ENCODE results near the gene AMDHD1.
"Not testable (repeated sequence)": the region's sequence is repeated elsewhere in the genome, so short reads cannot be mapped to it uniquely, and the experiment has no call there.

Gene AMDHD1

GRCh38 chr12:95966287-95966870, 23.2 kb downstream of the AMDHD1 start:
- no peak for DNase-seq

GRCh38 chr12:95967301-95967700, 24.2 kb downstream of the AMDHD1 start:
- no peak for DNase-seq

- DNase-seq, result not testable (repeated sequence)
Observed at GRCh38 chr12:95969116-95969515, 26.0 kb downstream of the AMDHD1 start.

- no peak for DNase-seq
Observed at GRCh38 chr12:95970905-95971304, 27.8 kb downstream of the AMDHD1 start.

- no peak for DNase-seq
Observed at GRCh38 chr12:95972832-95973456, 29.8 kb downstream of the AMDHD1 start.

- no peak for DNase-seq
Observed at GRCh38 chr12:95974358-95974757, 31.2 kb downstream of the AMDHD1 start.

GRCh38 chr12:95975491-95975890, 32.4 kb downstream of the AMDHD1 start:
- no peak for DNase-seq

GRCh38 chr12:95976416-95976832, 33.3 kb downstream of the AMDHD1 start:
- DNase-seq, result no peak

- no peak for DNase-seq
Observed at GRCh38 chr12:95977764-95978305, 34.7 kb downstream of the AMDHD1 start.

- DNase-seq, result no peak
Observed at GRCh38 chr12:95978351-95978750, 35.2 kb downstream of the AMDHD1 start.

GRCh38 chr12:95978774-95979173, 35.6 kb downstream of the AMDHD1 start:
- no peak for DNase-seq

GRCh38 chr12:95980437-95980836, 37.3 kb downstream of the AMDHD1 start:
- DNase-seq, result no peak

GRCh38 chr12:95982602-95983001, 39.5 kb downstream of the AMDHD1 start:
- DNase-seq, result no peak

GRCh38 chr12:95984682-95985081, 41.6 kb downstream of the AMDHD1 start:
- DNase-seq, result no peak

- DNase-seq, result no peak
Observed at GRCh38 chr12:95986635-95987570, 43.8 kb downstream of the AMDHD1 start.

GRCh38 chr12:95988506-95989275, 45.6 kb downstream of the AMDHD1 start:
- no peak for DNase-seq

- no peak for DNase-seq
Observed at GRCh38 chr12:95989504-95990123, 46.5 kb downstream of the AMDHD1 start.

GRCh38 chr12:95990136-95990535, 47.0 kb downstream of the AMDHD1 start:
- no peak for DNase-seq

GRCh38 chr12:95993907-95994306, 50.8 kb downstream of the AMDHD1 start:
- no peak for DNase-seq

- no peak for DNase-seq
Observed at GRCh38 chr12:95994476-95994875, 51.3 kb downstream of the AMDHD1 start.

GRCh38 chr12:95995238-95996031, 52.3 kb downstream of the AMDHD1 start:
- no peak for DNase-seq
